Spleen (tissue), 11 donors: ENCODE measurements around the gene EPAS1. TPM values are rescaled to one million over a fixed set of nuclear protein-coding genes. Genes with fewer than 3 reads are reported as not detected.

Source experiments
- DNase-seq: peaks from one replicate; pipeline ENCODE4 v3.0.0-alpha.2; 2020
- H3K27ac ChIP-seq, 8 donors: fragments of 200-600 bp; sonication (generic) in 7 of 8; 1 replicate in 4 of 8; 2 replicates in 4 of 8; pipeline versions ENCODE4 v1.5.0 to v1.8.0; 2016 to 2021; ENCODE audit warnings: inconsistent platforms in 4 of 8, mild to moderate bottlenecking in 4 of 8, moderate library complexity in 1 of 8
- H3K27me3 ChIP-seq, 7 donors: fragments of 200-600 bp; sonication (generic) in 6 of 7; replicated peaks in 1 of 7; 1 replicate in 4 of 7; 2 replicates in 3 of 7; pipeline versions ENCODE4 v1.5.0 to v1.8.0; 2016 to 2021; ENCODE audit warnings: inconsistent platforms in 3 of 7, mild to moderate bottlenecking in 1 of 7
- H3K36me3 ChIP-seq, 6 donors: fragments of 200-600 bp; sonication (generic) in 5 of 6; 1 replicate in 4 of 6; 2 replicates in 2 of 6; pipeline versions ENCODE4 v1.5.0 to v1.8.0; 2016 to 2021; ENCODE audit warnings: inconsistent platforms in 2 of 6
- H3K4me1 ChIP-seq, 6 donors: fragments of 200-600 bp; sonication (generic) in 5 of 6; 1 replicate in 3 of 6; 2 replicates in 3 of 6; pipeline versions ENCODE4 v1.5.0 to v1.8.0; 2016 to 2021; ENCODE audit warnings: inconsistent platforms in 3 of 6
- H3K4me3 ChIP-seq, 8 donors: fragments of 200-600 bp; sonication (generic) in 7 of 8; 1 replicate in 4 of 8; 2 replicates in 4 of 8; pipeline versions ENCODE4 v1.5.0 to v1.8.0; 2016 to 2021; ENCODE audit warnings: inconsistent platforms in 4 of 8, mild to moderate bottlenecking in 4 of 8, moderate library complexity in 2 of 8
- H3K9me3 ChIP-seq, 8 donors: fragments of 200-600 bp; sonication (generic) in 7 of 8; 1 replicate in 4 of 8; 2 replicates in 4 of 8; pipeline versions ENCODE4 v1.5.0 to v1.8.0; 2016 to 2021; ENCODE audit warnings: inconsistent platforms in 4 of 8
- POLR2A ChIP-seq, 3 donors: fragments of 450-650 bp; IDR thresholded peaks; one replicate each; pipeline ENCODE4 v1.5.1; 2017; ENCODE audit warnings: antibody characterized with exemption in 3 of 3, mild to moderate bottlenecking in 1 of 3
- POLR2AphosphoS5 ChIP-seq, 3 donors: sonication (generic); formaldehyde crosslinking; IDR thresholded peaks; one replicate each; pipeline ENCODE4 v1.5.1; 2017; ENCODE audit warnings: antibody characterized with exemption in 3 of 3
- WGBS, 5 donors: extraction: QIAGEN DNeasy Blood & Tissue Kit in 3 of 5; methylation state at CpG; one replicate each; pipeline versions ENCODE4 v1.1.5 to v1.1.7; 2013 to 2018; 5-methylcytosine and 5-hydroxymethylcytosine counted together
- intact Hi-C: fragments of 100-400 bp; cut with DNase I; formaldehyde crosslinking; loops from one replicate; pipeline ENCODE4 v1.15.0; 2023; ENCODE audit warnings: low total_unique reads
- polyA plus RNA-seq, 3 donors: library from polyadenylated mRNA; stranded (reverse); fragments of 200-250 nt; gene quantifications; one replicate each; pipeline ENCODE4 v1.2.1, GENCODE V29; 2013
- total RNA-seq, 7 donors: library from RNA; depleted of rRNA in 3 of 7; stranded (reverse); fragments of >200 nt in 3 of 7; fragmentation: NEBNext Ultra II Directional in 4 of 7; extraction: Animal tissue kit (Norgen Biotek cat#: 25700) in 4 of 7; gene quantifications; one replicate each; pipeline versions ENCODE4 v1.1.0 to v1.2.1, GENCODE V29; 2016 to 2021
- TF ChIP-seq, protein P1 (sequence below), 11 experiments: fragments of 200-600 bp in 7 of 11; fragments of 450-650 bp in 4 of 11; sonication (generic) in 4 of 11; IDR thresholded peaks in 8 of 11; conservative IDR thresholded peaks in 3 of 11; 1 replicate in 7 of 11; 2 replicates in 4 of 11; pipeline versions ENCODE4 v1.4.0 to v1.8.0; 2016 to 2021; ENCODE audit warnings: antibody characterized with exemption in 11 of 11, inconsistent platforms in 4 of 11, mild to moderate bottlenecking in 1 of 11
- donor health status: healthy with polysubstance abuse.
- donor health status: DM: no; HTN: no; CAD: no; lungs with moderate emphysema.
- donor health status: DM: no; HTN: no; CAD: no.
- donor health status: Bipolar disorder and iron deficiency.
- donor health status: healthy.
- donor health status: DM: no; HTN: no; CAD: no.
- donor health status: DM: yes; HTN: yes; CAD: no.

Gene EPAS1
- total and polyA plus RNA-seq, 10 donors: 30.5 to 330 (median 213) TPM

DNA sequence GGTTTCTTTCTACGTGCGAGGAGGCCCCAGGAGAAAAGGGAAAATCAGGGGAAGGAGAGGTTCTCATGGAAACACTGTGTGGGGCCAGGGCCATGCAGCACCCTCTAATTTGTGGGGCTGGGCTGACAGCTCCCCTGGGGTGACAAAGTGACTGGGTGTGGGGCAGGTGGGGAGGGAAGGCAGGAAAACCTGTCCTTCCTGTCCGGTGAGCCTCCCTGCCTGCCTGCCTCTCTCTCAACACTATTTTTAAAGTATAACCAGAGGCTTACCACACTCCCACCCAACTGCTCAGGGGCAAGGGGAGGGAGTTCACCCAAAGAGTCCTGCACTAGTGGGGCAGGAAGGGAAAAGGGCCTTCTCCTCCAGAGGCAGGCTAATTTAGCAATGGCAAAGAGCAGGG lies 10.5 kb upstream of the EPAS1 start:
- intact Hi-C loops: no loop called here
- no peak overlapping the region for H3K27ac ChIP-seq

DNA sequence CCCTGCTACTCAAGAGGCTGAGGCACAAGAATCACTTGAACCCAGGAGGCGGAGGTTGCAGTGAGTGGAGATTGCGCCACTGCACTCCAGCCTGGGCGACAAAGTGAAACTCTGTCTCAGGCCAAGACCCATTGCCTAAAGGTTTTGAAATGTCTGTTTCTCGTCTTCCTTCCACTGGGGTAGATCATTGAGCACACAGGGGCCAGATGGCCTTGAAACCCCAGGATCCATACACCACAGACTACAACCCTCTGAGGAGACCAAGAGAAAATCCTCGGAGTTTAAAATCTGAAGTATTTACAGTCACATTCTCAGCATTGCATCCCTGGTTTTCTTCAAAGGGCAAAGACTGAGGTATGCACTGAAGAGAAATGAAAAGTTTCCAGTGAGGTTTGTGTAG lies 7.1 kb upstream of the EPAS1 start:
- no peak for DNase-seq
- no peak overlapping the region for H3K27ac ChIP-seq
- no peak overlapping the region for H3K4me3 ChIP-seq
- no peaks in the 10 kb centered on the region for H3K9me3 ChIP-seq
- 69 to 92% (median 81%) methylated on average over 5 of the region's 5 CpGs for WGBS, 5 donors
- H3K27me3 ChIP-seq: peaks cover 0 to 4% (median 0%) of the 10 kb centered on the region in 7 donors
- no peak for TF ChIP-seq POLR2AphosphoS5 (IDR thresholded peaks at IDR 0.05)
- TF ChIP-seq, protein P1, sequence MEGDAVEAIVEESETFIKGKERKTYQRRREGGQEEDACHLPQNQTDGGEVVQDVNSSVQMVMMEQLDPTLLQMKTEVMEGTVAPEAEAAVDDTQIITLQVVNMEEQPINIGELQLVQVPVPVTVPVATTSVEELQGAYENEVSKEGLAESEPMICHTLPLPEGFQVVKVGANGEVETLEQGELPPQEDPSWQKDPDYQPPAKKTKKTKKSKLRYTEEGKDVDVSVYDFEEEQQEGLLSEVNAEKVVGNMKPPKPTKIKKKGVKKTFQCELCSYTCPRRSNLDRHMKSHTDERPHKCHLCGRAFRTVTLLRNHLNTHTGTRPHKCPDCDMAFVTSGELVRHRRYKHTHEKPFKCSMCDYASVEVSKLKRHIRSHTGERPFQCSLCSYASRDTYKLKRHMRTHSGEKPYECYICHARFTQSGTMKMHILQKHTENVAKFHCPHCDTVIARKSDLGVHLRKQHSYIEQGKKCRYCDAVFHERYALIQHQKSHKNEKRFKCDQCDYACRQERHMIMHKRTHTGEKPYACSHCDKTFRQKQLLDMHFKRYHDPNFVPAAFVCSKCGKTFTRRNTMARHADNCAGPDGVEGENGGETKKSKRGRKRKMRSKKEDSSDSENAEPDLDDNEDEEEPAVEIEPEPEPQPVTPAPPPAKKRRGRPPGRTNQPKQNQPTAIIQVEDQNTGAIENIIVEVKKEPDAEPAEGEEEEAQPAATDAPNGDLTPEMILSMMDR (IDR thresholded peaks at IDR 0.05 in 8 of 11, conservative IDR thresholded peaks at IDR 0.05 in 3 of 11): no peak
- no peak for TF ChIP-seq POLR2A (IDR thresholded peaks at IDR 0.05)
- peaks cover 0 to 3% (median 0%) of the 10 kb centered on the region in 6 donors for H3K4me1 ChIP-seq
- no peaks in the 10 kb centered on the region for H3K36me3 ChIP-seq
- intact Hi-C loops: no loop called here

More for the DNA sequence above, 10.5 kb upstream of the EPAS1 start:
- no peak for DNase-seq
- 75 to 82% (median 78%) methylated on average over 3 of the region's 3 CpGs for WGBS, 5 donors
- Histone ChIP-seq H3K4me1 (no peaks in the 10 kb centered on the region), H3K4me3 (no peak overlapping the region), H3K9me3 (no peaks in the 10 kb centered on the region), H3K27me3 (no peaks in the 10 kb centered on the region), H3K36me3 (no peaks in the 10 kb centered on the region)
- TF ChIP-seq POLR2A (IDR thresholded peaks at IDR 0.05): no peak
- TF ChIP-seq, protein P1 (IDR thresholded peaks at IDR 0.05 in 8 of 11, conservative IDR thresholded peaks at IDR 0.05 in 3 of 11): no peak
- TF ChIP-seq POLR2AphosphoS5 (IDR thresholded peaks at IDR 0.05): no peak

DNA sequence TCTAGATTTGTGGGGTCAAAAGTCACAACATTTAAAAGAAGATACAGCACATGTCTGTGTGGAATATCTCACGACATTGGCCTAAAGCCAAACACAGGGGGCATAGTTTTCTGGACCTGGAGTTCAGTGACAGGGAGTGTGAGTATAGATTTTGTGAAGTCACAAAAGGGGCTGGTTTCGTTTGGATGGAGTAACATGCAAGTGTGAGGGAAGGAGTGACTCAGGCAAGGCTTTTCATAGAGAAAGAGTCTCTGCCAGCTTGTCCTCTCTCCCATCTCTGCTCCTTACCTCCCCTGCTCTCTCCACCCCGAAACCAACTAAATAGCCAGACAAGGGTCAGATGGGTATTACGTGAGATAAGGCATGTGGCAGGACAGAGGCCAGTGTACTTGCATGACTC lies 3.7 kb upstream of the EPAS1 start:
- TF ChIP-seq POLR2A (IDR thresholded peaks at IDR 0.05) (no peak), POLR2AphosphoS5 (IDR thresholded peaks at IDR 0.05) (no peak)
- TF ChIP-seq, protein P1 (IDR thresholded peaks at IDR 0.05 in 8 of 11, conservative IDR thresholded peaks at IDR 0.05 in 3 of 11): no peak
- Histone ChIP-seq H3K27me3 (peaks cover 0 to 34% (median 7%) of the 10 kb centered on the region in 7 donors), H3K9me3 (no peaks in the 10 kb centered on the region), H3K4me3 (no peak overlapping the region), H3K36me3 (no peaks in the 10 kb centered on the region), H3K4me1 (peaks cover 0 to 27% (median 15%) of the 10 kb centered on the region in 6 donors), H3K27ac (peak overlapping the region in 4 of 8 donors; percentile 9 to 27 (median 22))
- DNase-seq: no peak
- WGBS, 5 donors: 71 to 83% (median 80%) methylated on average over 4 of the region's 4 CpGs
- intact Hi-C loops: no loop called here

DNA sequence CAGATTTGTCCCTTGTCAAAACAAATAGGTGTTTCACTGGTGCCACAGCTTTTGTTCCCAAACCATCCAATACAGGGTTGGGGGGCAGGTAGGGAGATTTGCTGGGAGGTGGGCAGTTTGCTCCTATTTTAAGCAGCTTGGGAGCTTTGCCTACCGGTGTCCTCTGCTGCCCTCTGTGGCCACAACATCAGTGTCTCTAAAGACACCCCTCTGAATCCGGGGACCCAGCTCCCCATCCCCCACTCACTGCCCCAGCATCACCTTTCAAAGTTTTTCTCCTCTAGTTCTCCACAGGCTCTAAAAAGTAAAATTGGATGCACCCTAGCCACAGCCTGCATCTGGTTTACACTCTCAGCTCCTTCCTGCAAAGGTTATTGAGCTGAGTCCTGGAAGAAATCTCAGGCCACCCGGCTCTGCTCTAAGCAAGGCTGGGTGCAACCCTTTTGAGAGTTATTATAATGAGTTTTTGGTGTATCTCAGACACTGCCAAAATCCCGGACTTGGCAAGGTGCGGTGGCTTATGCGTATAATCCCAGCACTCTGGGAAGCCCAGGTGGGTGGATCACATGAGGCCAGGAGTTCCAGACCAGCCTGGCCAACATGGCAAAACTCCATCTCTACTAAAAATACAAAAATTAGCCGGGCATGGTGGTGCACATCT lies 2.9 kb upstream of the EPAS1 start:
- TF ChIP-seq POLR2AphosphoS5 (IDR thresholded peaks at IDR 0.05): no peak
- TF ChIP-seq, protein P1 (IDR thresholded peaks at IDR 0.05 in 8 of 11, conservative IDR thresholded peaks at IDR 0.05 in 3 of 11): peak in 4 of 11 experiments; percentile 22 to 45 (median 32)
- peak overlapping the region in 2 of 8 donors; percentile 25 to 27 for H3K27ac ChIP-seq
- intact Hi-C loops: no loop called here
- peaks cover 0 to 43% (median 16%) of the 10 kb centered on the region in 7 donors for H3K27me3 ChIP-seq
- peaks cover 5 to 36% (median 24%) of the 10 kb centered on the region in 6 donors for H3K4me1 ChIP-seq
- H3K36me3 ChIP-seq: no peaks in the 10 kb centered on the region
- H3K9me3 ChIP-seq: no peaks in the 10 kb centered on the region
- DNase-seq: no peak
- WGBS, 5 donors: 64 to 74% (median 68%) methylated on average over 7 of the region's 7 CpGs
- H3K4me3 ChIP-seq: no peak overlapping the region
